Measurements from ENCODE around the gene VPS54.

DNA sequence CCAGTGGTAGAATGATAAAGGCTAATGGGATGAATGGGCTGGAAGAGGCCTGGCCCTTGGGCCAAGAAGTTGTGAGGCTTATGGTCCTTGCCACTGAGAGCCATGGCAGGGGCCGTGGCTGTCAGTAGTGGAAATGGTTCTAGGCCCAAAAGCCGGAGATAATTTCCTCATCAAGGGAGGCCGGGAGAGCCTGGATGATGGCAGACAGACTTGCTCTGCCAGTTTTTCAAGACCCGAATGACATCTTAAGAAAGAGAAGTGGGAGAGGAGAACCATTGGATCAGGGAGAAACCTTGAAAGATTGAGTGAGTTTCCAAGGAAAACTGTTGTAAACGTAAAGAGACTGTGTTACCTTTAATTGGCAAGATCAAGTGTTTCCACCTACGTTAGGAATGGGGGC lies 46.3 kb upstream of the VPS54 start:
- no peak for TF ChIP-seq CTCF (IDR thresholded peaks at IDR 0.05)
- no peak for TF ChIP-seq POLR2A (IDR thresholded peaks at IDR 0.05)
- no peak for TF ChIP-seq POLR2AphosphoS5 (IDR thresholded peaks at IDR 0.05)
